ENCODE data around the gene PROK1.

PROK1 gene

DNA sequence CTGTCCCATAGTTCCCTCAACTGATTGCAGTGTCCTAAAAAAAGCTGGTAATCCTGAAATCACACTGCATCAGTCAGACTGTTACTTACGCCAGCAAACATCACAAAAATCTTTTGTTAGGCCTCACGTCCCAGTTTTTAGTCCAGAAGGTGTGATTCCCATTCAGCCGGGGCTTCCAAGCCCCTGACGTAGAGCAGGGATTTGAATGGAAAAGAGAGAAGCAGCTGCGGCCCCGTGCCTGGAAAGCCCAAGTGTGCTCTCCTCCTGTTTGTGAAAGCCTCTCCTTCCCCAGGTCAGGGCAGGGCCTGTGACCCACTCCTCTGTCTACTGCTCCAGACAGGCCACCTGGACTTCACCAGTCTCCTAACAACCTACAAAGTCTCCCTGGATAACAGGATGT lies 47.3 kb downstream of the PROK1 start:
- H3K4me1 ChIP-seq (ENCODE audit: control insufficient read depth, insufficient read depth, low read length): peaks cover 8% of the 10 kb centered on the region
- H3K27ac ChIP-seq (ENCODE audit: low read length): no peak overlapping the region
- H3K27me3 ChIP-seq (ENCODE audit: control insufficient read depth, insufficient read depth, low read length): no peaks in the 10 kb centered on the region
- DNase-seq (ENCODE audit: low read depth, low spot score): no peak
- no CpG with 5 or more reads among the region's 6 CpGs for WGBS (ENCODE audit: insufficient coverage, insufficient read length)
- no peak overlapping the region for H3K4me3 ChIP-seq (ENCODE audit: low read length)
- no peaks in the 10 kb centered on the region for H3K36me3 ChIP-seq (ENCODE audit: control insufficient read depth, insufficient read depth, low read length)
- no peaks in the 10 kb centered on the region for H3K9me3 ChIP-seq (ENCODE audit: control insufficient read depth, insufficient read depth, low read length)

DNA sequence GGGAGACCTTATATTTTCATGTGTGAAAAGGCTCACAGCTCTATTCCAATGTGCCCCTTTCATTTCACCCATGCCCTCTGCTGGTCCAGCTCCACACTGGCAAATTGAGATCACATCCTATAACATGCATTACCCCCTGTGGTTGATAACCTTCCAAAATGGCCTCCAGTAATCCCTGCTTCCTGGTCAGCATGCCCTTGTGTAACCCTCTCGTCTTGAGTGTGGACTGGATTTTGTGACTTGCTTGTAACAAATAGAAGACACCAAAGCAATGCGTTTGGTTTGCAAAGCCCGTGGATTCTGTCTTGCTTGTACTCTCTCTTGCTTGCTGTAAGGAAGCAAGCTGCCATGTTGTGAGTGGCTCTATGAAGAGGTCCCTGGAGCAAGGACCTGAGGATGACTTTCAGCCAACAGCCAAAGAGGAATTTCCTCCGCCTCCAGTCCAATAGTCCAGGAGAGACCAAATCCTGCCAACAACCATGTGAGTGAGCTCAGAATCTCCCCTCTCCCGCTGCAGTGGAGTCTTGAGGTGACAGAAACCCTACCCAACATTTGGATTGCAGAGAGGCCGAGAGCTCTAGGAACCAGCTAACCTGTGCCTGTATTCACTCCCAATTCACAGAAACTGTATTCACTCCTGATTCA lies 50.7 kb downstream of the PROK1 start:
- no peaks in the 10 kb centered on the region for H3K36me3 ChIP-seq (ENCODE audit: control insufficient read depth, insufficient read depth, low read length)
- no peak overlapping the region for H3K27ac ChIP-seq (ENCODE audit: low read length)
- H3K4me1 ChIP-seq (ENCODE audit: control insufficient read depth, insufficient read depth, low read length): no peaks in the 10 kb centered on the region
- H3K4me3 ChIP-seq (ENCODE audit: low read length): no peak overlapping the region
- no peaks in the 10 kb centered on the region for H3K9me3 ChIP-seq (ENCODE audit: control insufficient read depth, insufficient read depth, low read length)
- no CpG with 5 or more reads among the region's 6 CpGs for WGBS (ENCODE audit: insufficient coverage, insufficient read length)
- no peaks in the 10 kb centered on the region for H3K27me3 ChIP-seq (ENCODE audit: control insufficient read depth, insufficient read depth, low read length)
- DNase-seq (ENCODE audit: low read depth, low spot score): no peak

DNA sequence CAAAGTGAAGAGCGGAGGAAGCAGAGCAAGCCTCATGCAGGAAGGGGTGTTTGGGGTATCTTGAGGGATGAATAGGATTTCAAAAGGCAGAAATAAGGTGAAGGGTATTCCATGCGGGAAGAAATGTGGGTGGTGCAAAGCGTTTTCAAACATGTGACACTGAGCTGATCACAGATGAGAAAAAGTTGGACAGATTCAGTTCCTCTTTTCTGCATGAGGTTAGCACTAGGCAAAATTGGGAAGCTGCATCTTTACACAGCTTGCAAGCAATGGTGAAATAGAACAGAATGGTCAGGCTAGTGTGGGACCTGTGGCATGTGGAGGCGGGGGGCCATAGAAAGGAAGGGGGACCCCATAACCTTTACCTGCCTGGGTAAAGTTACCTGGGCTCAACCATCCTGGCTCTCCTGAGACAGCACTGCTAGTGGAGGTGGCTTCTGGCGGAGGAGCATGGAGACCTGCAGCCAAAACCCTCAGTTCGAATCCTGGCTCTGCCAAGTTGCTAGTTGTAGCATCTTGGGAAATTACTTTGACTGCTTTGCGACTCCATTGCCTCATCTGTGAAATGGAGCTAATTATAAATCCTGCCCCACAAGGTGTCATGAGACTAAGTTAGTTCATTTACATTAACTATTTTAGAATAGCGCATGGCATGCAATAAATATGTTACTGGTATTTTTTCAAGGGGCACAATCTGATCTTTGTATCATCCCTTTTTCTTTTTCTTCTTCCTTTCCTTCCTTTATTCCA lies 51.6 kb downstream of the PROK1 start:
- no peak overlapping the region for H3K4me3 ChIP-seq (ENCODE audit: low read length)
- WGBS (ENCODE audit: insufficient coverage, insufficient read length): no CpG with 5 or more reads among the region's 8 CpGs
- no peak overlapping the region for H3K27ac ChIP-seq (ENCODE audit: low read length)
- no peak for DNase-seq (ENCODE audit: low read depth, low spot score)
- no peaks in the 10 kb centered on the region for H3K27me3 ChIP-seq (ENCODE audit: control insufficient read depth, insufficient read depth, low read length)
- no peaks in the 10 kb centered on the region for H3K4me1 ChIP-seq (ENCODE audit: control insufficient read depth, insufficient read depth, low read length)
- H3K36me3 ChIP-seq (ENCODE audit: control insufficient read depth, insufficient read depth, low read length): no peaks in the 10 kb centered on the region
- no peaks in the 10 kb centered on the region for H3K9me3 ChIP-seq (ENCODE audit: control insufficient read depth, insufficient read depth, low read length)

DNA sequence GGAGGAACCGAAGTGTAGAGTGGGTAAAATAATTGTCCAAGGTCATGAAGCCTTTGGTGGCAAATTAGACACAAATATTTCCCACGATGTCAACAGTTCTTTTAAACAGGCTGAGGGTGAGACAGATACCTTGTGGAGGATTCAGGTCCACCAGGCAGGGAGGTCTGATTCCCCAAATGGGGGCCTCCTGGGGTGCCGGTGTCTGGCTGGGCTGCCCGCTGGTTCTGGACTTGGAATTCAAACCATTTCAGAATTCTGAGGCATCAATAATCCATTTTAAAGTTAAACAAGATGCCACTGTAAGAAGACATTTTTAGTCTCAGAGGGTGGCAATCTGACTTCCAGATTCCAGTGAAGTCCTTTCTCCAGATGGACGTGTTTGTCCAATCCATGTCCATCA lies 52.5 kb downstream of the PROK1 start:
- no peak for DNase-seq (ENCODE audit: low read depth, low spot score)
- WGBS (ENCODE audit: insufficient coverage, insufficient read length): no CpG with 5 or more reads among the region's 5 CpGs
- H3K9me3 ChIP-seq (ENCODE audit: control insufficient read depth, insufficient read depth, low read length): no peaks in the 10 kb centered on the region
- no peaks in the 10 kb centered on the region for H3K36me3 ChIP-seq (ENCODE audit: control insufficient read depth, insufficient read depth, low read length)
- no peak overlapping the region for H3K4me3 ChIP-seq (ENCODE audit: low read length)
- H3K27me3 ChIP-seq (ENCODE audit: control insufficient read depth, insufficient read depth, low read length): no peaks in the 10 kb centered on the region
- no peak overlapping the region for H3K27ac ChIP-seq (ENCODE audit: low read length)
- peaks cover 3% of the 10 kb centered on the region; the same call in 1 of the 2 replicates for H3K4me1 ChIP-seq (ENCODE audit: control insufficient read depth, insufficient read depth, low read length)

DNA sequence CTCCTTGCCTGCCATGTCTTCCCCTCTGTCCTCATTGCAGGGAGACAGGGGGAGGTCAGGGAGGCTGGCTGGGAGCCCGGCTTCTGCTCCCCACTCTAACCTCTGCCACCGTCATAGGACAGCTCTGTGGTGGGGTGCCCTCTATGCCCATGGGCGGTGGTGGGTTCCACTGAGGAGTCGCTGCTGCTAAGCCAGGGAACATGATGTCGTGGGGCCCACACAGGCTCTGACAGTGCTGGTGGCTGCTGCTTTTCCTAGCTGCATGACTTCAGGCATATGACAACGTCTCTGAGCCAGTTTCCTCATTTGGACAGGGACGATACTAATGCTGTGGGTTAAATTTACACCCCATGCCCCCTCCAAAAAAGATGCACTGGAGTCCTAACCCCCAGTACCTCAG lies 53.3 kb downstream of the PROK1 start:
- no peaks in the 10 kb centered on the region for H3K9me3 ChIP-seq (ENCODE audit: control insufficient read depth, insufficient read depth, low read length)
- peaks cover 3% of the 10 kb centered on the region; the same call in 1 of the 2 replicates for H3K4me1 ChIP-seq (ENCODE audit: control insufficient read depth, insufficient read depth, low read length)
- no peak overlapping the region for H3K27ac ChIP-seq (ENCODE audit: low read length)
- H3K36me3 ChIP-seq (ENCODE audit: control insufficient read depth, insufficient read depth, low read length): no peaks in the 10 kb centered on the region
- no CpG with 5 or more reads among the region's 7 CpGs for WGBS (ENCODE audit: insufficient coverage, insufficient read length)
- no peaks in the 10 kb centered on the region for H3K27me3 ChIP-seq (ENCODE audit: control insufficient read depth, insufficient read depth, low read length)
- no peak for DNase-seq (ENCODE audit: low read depth, low spot score)
- H3K4me3 ChIP-seq (ENCODE audit: low read length): no peak overlapping the region

DNA sequence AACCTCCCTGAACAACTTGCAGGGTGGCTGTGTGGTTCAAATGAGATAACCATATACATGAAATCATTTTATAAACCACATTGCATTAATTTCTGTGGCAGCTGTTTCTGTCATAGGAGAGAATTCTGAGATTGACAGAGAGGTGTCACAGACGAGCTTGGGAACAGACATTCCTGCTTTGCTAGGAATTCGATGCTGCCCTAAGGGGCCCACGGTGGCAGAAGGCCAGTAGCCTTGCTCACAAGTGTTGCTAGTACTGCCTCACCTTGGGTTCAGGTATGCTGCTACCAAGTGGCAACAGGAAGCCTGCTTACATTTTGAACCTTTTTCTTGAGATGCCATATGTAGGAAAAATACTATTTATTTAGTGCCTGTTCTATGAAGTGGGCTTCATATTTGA lies 54.6 kb downstream of the PROK1 start:
- Histone ChIP-seq H3K27ac (ENCODE audit: low read length) (no peak overlapping the region), H3K27me3 (ENCODE audit: control insufficient read depth, insufficient read depth, low read length) (no peaks in the 10 kb centered on the region), H3K4me1 (ENCODE audit: control insufficient read depth, insufficient read depth, low read length) (peaks cover 3% of the 10 kb centered on the region; the same call in 1 of the 2 replicates), H3K36me3 (ENCODE audit: control insufficient read depth, insufficient read depth, low read length) (no peaks in the 10 kb centered on the region), H3K9me3 (ENCODE audit: control insufficient read depth, insufficient read depth, low read length) (no peaks in the 10 kb centered on the region), H3K4me3 (ENCODE audit: low read length) (no peak overlapping the region)
- DNase-seq (ENCODE audit: low read depth, low spot score): no peak
- no CpG with 5 or more reads among the region's 3 CpGs for WGBS (ENCODE audit: insufficient coverage, insufficient read length)

DNA sequence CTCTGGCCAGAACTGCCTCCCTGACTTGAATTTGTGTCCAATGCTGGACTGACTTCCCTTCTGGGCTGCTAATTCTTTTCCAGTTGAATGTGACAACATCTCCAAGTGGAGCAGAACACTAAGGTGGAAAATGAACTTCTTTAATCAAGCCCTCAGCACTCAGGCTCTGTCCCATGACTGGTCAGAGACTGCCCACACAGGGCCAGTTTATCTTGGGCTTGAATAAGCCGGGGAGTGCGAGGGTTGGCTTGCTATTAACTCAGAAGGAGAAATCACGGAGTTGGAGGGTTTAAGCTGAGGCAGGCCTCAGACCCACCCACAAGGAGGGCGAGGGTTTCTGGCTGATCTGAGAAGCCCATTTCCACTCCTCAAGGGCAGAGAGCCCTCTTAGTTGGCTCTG lies 55.6 kb downstream of the PROK1 start:
- Histone ChIP-seq H3K27ac (ENCODE audit: low read length) (no peak overlapping the region), H3K27me3 (ENCODE audit: control insufficient read depth, insufficient read depth, low read length) (no peaks in the 10 kb centered on the region), H3K4me3 (ENCODE audit: low read length) (no peak overlapping the region), H3K36me3 (ENCODE audit: control insufficient read depth, insufficient read depth, low read length) (no peaks in the 10 kb centered on the region), H3K4me1 (ENCODE audit: control insufficient read depth, insufficient read depth, low read length) (peaks cover 3% of the 10 kb centered on the region; the same call in 1 of the 2 replicates), H3K9me3 (ENCODE audit: control insufficient read depth, insufficient read depth, low read length) (no peaks in the 10 kb centered on the region)
- no CpG with 5 or more reads among the region's 4 CpGs for WGBS (ENCODE audit: insufficient coverage, insufficient read length)
- no peak for DNase-seq (ENCODE audit: low read depth, low spot score)

All from iPS DF 6.9 (cell line).